Stimulated activated effector memory CD8-positive, alpha-beta T cell treated with anti-CD3 and anti-CD28 coated beads, Interleukin-12 subunit alpha, Interleukin-12 subunit beta, amount 100 ng/mL, for 72 hours (primary cell): Measurements from ENCODE around the gene RHEBL1.
"Not testable (repeated sequence)": the region's sequence is repeated elsewhere in the genome, so short reads cannot be mapped to it uniquely, and the experiment has no call there.

Experiments used
- ATAC-seq: fragments of 150-1000 bp; cut with Tn5 transposase; 2 replicates; pipeline ENCODE4 v1.10.0; 2021
- DNase-seq, 2 donors: peaks; one replicate each; pipeline ENCODE4 v3.0.0; 2021 to 2022; ENCODE audit warnings: low spot score in 2 of 2
- H3K27ac Mint-ChIP-seq: one replicate; pipeline ENCODE4 v1.8.0; 2022; ENCODE audit warnings: mild to moderate bottlenecking, mixed read lengths
- H3K36me3 Mint-ChIP-seq: one replicate; pipeline ENCODE4 v1.8.0; 2022; ENCODE audit warnings: mild to moderate bottlenecking, mixed read lengths
- H3K4me1 Mint-ChIP-seq: one replicate; pipeline ENCODE4 v1.8.0; 2022; ENCODE audit warnings: mixed read lengths
- H3K4me3 Mint-ChIP-seq: one replicate; pipeline ENCODE4 v1.8.0; 2022; ENCODE audit warnings: mild to moderate bottlenecking, mixed read lengths
- H3K9me3 Mint-ChIP-seq: one replicate; pipeline ENCODE4 v1.8.0; 2022; ENCODE audit warnings: mixed read lengths

Gene RHEBL1

DNA sequence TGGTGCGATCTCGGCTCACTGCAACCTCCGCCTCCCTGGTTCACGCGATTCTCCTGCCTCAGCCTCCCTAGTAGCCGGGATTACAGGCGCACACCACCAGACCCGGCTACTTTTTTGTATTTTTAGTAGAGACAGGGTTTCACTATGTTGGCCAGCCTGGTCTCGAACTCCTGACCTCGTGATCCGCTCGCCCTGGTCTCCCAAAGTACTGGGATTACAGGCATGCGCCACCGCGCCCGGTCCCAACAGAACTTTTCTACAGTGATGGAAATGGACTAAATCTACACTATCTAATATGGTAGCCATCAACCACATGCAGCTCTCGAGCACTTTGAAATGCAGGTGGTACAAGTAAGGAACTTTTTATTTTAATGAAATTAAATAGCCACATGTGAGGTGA lies 7.9 kb downstream of the RHEBL1 start:
- H3K36me3 Mint-ChIP-seq, result peaks cover 37% of the 10 kb centered on the region
- H3K4me1 Mint-ChIP-seq, result peaks cover 39% of the 10 kb centered on the region
- ATAC-seq, H3K9me3 Mint-ChIP-seq, DNase-seq, H3K27ac Mint-ChIP-seq: not testable (repeated sequence)
- peak overlapping the region; percentile 93 for H3K4me3 Mint-ChIP-seq

- Mint-ChIP-seq H3K36me3 (peaks cover 29% of the 10 kb centered on the region), H3K4me3 (peak overlapping the region; percentile 93), H3K4me1 (peaks cover 46% of the 10 kb centered on the region), H3K9me3 (no peaks in the 10 kb centered on the region), H3K27ac (peak overlapping the region; percentile 94)
- DNase-seq, result no peak
- peak; percentile 1 for ATAC-seq
These were observed 8.6 kb downstream of the RHEBL1 start for GRCh38 chr12:49061157-49061650.

- peak within 1 kb of the TSS; percentile 94 for H3K27ac Mint-ChIP-seq
- peaks cover 29% of the 10 kb centered on the region for H3K36me3 Mint-ChIP-seq
- peaks cover 53% of the 10 kb centered on the region for H3K4me1 Mint-ChIP-seq
- ATAC-seq (peak; percentile 88), DNase-seq (peak; percentile 81 to 93)
- peak within 1 kb of the TSS; percentile 93 for H3K4me3 Mint-ChIP-seq
- H3K9me3 Mint-ChIP-seq, result no peaks in the 10 kb centered on the region
These were observed 9.3 kb downstream of the RHEBL1 start, which contains the start of gene KMT2D for GRCh38 chr12:49060237-49061156. Gene KMT2D (minus strand): TSS chr12:49060794. CDS start chr12:49055324, 5,470 bp downstream.

DNA sequence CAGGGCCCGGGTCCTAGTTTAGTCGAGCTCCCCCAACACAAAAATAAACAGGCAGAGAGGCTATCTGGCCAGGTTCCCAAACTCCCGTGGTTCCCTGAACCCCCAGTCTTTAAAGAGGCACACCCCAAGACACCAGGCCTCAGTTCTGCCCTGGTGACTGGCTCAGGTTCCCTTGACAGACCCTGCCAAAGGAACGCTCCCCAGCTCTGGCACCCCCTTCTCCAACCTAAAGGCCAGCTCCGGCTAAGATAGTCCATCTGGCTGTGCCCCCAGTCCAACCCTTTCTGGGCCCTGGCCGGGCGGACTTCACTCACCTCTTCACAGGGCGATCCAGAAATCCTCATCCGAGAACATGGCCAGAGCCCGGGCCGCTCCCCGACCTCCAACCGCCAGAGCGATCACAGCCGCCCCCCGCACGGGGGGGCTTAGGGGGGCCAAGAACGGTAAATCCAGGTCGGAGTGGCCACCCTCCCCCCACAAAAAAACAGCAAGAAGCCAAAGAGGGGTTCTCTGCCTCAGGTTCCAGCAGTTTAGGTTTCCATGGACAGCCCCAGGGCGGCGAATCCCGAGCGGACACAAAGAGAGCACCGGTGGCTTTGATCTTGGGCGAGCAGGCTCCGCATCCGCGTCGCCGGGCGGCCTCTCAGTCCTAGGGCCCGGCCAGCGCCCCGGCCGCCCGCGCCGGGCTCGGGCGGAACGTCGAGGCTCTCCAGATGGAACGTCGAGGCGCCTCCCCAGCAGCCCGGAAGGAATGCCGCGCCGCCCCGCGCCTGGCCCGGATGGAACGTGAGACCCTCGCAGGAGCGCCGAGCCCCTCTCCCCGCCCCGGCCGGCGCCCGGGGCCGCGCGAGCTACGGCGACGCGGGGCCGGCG lies 10.2 kb downstream of the RHEBL1 start:
- H3K4me1 Mint-ChIP-seq, result peaks cover 63% of the 10 kb centered on the region
- peaks cover 29% of the 10 kb centered on the region for H3K36me3 Mint-ChIP-seq
- peak overlapping the region; percentile 94 for H3K27ac Mint-ChIP-seq
- peak overlapping the region; percentile 93 for H3K4me3 Mint-ChIP-seq
- DNase-seq (peak; percentile 15 to 59), ATAC-seq (peak; percentile 25)
- no peaks in the 10 kb centered on the region for H3K9me3 Mint-ChIP-seq

DNA sequence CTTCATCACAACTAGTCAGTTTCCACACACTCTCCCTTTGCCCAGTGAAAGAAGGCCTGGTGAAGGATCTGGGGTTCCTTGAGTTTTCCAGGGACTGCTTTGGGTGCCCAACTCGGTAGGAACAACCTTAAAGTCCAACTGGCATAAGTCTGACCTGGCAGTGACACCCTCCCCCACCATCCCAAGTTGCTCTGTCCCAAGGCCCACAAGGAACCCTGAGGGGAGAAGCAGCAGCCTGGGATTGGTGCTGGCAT lies 10.8 kb downstream of the RHEBL1 start:
- peaks cover 65% of the 10 kb centered on the region for H3K4me1 Mint-ChIP-seq
- H3K27ac Mint-ChIP-seq, result peak overlapping the region; percentile 94
- H3K9me3 Mint-ChIP-seq, result no peaks in the 10 kb centered on the region
- DNase-seq (no peak), ATAC-seq (no peak)
- H3K4me3 Mint-ChIP-seq, result peak overlapping the region; percentile 93
- H3K36me3 Mint-ChIP-seq, result peaks cover 34% of the 10 kb centered on the region

DNA sequence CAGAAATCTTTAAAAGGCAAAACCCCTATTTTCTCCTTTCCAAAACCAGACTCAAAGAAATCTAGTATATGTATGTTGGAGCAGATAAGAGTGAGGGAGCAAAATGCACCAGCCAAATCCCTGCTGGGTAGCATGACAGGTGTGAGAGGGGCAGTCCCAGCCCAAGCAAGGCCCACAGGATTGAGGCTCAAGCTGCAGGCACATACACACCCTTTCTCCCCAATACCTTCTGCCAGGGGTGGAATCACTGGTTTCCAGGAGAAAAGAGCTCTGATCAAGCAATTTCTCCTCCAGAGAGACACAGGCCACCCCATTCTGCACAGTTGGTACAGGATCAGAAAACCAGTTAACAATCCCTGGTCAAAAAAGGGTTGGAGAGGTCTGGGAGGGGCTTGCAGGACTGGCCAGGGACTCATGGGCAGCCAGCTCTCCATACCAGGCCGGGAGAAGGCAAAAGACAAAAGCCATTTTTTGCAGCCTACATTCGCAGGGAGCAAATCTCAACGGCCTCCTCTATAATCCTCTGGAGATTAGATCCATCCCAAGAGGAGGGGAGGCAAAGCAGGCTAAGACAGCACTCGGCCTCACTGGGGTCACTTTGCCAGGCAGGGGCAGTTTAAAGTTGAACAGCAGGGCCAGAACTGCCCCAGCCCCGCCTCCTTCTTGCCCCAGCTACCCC lies 11.3 kb downstream of the RHEBL1 start:
- DNase-seq (no peak), ATAC-seq (no peak)
- peak overlapping the region; percentile 94 for H3K27ac Mint-ChIP-seq
- peaks cover 39% of the 10 kb centered on the region for H3K36me3 Mint-ChIP-seq
- peaks cover 62% of the 10 kb centered on the region for H3K4me1 Mint-ChIP-seq
- H3K4me3 Mint-ChIP-seq, result peak overlapping the region; percentile 93
- no peaks in the 10 kb centered on the region for H3K9me3 Mint-ChIP-seq

- Mint-ChIP-seq H3K36me3 (peaks cover 45% of the 10 kb centered on the region), H3K27ac (peak overlapping the region; percentile 94), H3K9me3 (no peaks in the 10 kb centered on the region), H3K4me1 (peaks cover 62% of the 10 kb centered on the region), H3K4me3 (peak overlapping the region; percentile 93)
- DNase-seq, result no peak
- ATAC-seq, result no peak
These were observed 11.9 kb downstream of the RHEBL1 start for GRCh38 chr12:49057888-49058287.

DNA sequence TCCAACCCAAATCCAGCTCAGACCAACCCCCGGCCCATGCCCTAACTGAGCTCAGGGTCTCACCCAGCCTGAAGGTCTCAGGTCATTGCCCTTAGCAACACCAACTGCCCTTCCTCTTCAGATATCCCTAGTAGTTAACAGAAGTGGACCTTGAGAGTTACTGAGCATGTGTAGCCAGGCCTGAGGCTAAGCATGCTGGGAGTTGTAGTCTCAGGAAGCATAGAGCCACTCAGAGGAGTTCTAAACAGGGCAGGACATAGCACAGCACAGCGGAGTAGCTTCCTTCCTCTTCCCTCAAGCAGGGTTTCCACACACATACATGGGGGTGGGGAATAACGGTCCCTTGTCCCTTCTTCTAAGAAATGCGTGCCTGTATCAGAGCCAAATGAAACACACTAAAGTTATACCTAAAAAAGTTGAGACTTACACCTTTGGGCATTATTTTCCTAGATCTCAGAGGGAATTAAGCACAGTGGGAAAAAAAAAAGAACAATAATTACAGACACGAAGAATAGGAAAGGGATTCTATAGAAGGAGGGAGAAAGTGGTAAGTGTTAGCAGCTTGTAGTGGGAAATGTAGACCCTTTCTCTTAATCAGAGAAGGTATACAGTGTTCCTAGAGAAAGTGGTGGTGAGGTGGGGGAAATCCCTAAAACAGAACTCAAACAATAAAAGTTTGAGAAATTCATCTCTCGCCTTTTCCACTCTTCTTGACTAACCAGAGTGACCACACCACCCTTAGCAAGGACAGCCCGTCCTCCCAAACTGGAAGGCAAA lies 13.6 kb downstream of the RHEBL1 start:
- peak; percentile 20 to 71 for DNase-seq
- peak; percentile 78 for ATAC-seq
- Mint-ChIP-seq H3K4me1 (peaks cover 69% of the 10 kb centered on the region), H3K4me3 (peak overlapping the region; percentile 93), H3K9me3 (no peaks in the 10 kb centered on the region), H3K36me3 (peaks cover 61% of the 10 kb centered on the region), H3K27ac (peak overlapping the region; percentile 94)

DNA sequence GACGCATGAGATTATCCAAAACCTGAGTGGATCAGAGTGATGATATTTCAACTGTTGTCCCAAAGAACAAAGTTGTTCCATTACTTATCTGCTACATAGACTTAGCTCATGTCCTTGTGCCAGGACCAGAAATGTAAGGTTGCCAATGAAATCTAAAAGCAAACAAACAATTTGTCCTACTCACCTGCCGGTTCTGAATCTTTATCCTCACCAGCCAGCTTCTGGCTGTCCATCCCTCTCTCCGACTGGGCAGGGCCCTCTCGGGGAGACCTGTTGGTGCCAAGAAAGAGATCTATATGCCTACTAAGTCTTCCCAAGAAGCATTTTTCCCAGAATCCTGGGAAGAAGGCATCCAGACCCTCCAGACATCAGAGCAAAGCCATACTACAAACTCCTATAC lies 14.7 kb downstream of the RHEBL1 start:
- Mint-ChIP-seq H3K9me3 (no peaks in the 10 kb centered on the region), H3K4me3 (no peak overlapping the region), H3K4me1 (peaks cover 75% of the 10 kb centered on the region), H3K36me3 (peaks cover 61% of the 10 kb centered on the region), H3K27ac (peak overlapping the region; percentile 80)
- ATAC-seq (no peak), DNase-seq (no peak)

DNA sequence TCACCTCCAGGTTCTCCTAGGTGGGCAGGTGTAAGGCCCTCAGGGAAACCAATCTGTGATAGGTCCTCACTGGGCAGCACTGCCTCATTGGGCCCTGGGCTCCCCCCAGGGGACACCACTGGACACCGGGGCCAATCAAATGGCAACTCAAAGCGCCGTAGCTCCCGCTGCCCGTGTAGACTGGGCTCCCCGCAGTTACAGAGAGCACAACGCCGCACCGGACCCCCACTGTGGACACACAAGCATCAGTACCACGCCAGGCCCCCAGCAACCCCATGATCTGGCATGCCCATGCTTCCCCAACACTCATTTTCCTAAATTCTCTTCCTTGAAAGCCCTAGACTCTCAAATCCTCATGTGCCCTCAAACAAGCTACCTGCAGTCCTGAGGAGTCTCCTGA lies 15.3 kb downstream of the RHEBL1 start:
- Mint-ChIP-seq H3K9me3 (no peaks in the 10 kb centered on the region), H3K4me3 (no peak overlapping the region), H3K27ac (peak overlapping the region; percentile 80), H3K36me3 (peaks cover 66% of the 10 kb centered on the region), H3K4me1 (peaks cover 76% of the 10 kb centered on the region)
- ATAC-seq, result no peak
- no peak for DNase-seq

DNA sequence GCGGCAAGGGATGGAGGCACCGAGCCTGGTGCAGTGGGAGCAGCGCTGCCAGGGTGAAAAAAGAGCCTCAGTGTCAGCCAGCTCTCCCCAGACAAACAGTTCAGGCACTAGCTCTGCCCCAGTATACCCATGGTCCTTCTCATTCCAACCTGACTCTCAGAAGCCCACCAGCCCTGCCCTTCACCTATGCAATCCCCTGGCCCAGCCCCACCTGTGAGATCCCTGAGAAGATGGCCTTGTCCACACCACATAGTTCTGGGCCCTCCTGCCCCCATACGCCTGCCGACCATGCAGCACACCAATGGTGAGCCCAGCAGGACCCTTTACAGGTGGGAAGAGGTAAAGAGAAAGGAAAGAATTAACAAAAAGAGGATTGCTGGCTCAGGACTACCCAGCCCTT lies 15.7 kb downstream of the RHEBL1 start:
- Mint-ChIP-seq H3K4me1 (peaks cover 73% of the 10 kb centered on the region), H3K27ac (peak overlapping the region; percentile 80), H3K9me3 (no peaks in the 10 kb centered on the region), H3K4me3 (no peak overlapping the region), H3K36me3 (peaks cover 70% of the 10 kb centered on the region)
- ATAC-seq (no peak), DNase-seq (no peak)

- DNase-seq (no peak), ATAC-seq (no peak)
- Mint-ChIP-seq H3K9me3 (no peaks in the 10 kb centered on the region), H3K4me1 (peaks cover 59% of the 10 kb centered on the region), H3K36me3 (peaks cover 85% of the 10 kb centered on the region), H3K27ac (no peak overlapping the region), H3K4me3 (no peak overlapping the region)
These were observed 17.1 kb downstream of the RHEBL1 start for GRCh38 chr12:49052451-49053208.

DNA sequence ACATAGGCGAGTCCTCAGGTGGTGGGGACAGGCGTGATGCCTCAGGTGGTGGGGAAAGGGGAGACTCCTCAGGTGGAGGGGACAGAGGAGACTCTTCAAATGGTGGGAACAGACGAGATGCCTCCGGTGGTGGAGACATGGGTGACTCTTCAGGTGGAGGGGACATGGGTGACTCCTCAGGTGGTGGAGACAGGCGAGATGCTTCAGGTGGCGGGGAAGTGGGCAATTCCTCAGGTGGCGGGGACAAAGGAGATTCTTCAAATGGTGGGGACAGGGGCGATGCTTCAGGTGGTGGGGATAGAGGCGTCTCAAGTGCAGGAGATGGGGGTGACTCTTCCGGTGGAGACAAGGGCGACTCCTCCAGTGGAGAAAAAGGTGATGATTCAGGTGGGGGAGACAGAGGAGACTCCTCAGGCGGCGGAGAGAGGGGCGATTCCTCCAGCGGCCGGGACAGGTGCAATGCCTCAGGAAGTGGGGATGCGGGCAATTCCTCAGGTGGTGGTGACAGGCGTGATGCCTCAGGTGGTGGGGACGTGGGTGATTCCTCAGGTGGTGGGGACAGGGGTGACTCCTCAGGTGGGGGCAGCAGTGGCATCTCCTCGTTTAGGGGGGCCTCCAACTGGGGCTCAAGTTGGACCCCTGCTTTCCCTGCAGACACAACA lies 17.9 kb downstream of the RHEBL1 start:
- Mint-ChIP-seq H3K36me3 (peaks cover 92% of the 10 kb centered on the region), H3K27ac (peak overlapping the region; percentile 53), H3K4me1 (peaks cover 52% of the 10 kb centered on the region), H3K9me3 (no peaks in the 10 kb centered on the region), H3K4me3 (no peak overlapping the region)
- no peak for ATAC-seq
- no peak for DNase-seq
